SK-N-SH (cell line): ENCODE results near the gene OR2B2. TPM values are rescaled to one million over a fixed set of nuclear protein-coding genes. Genes with fewer than 3 reads are reported as not detected.
"Not testable (repeated sequence)": the region's sequence is repeated elsewhere in the genome, so short reads cannot be mapped to it uniquely, and the experiment has no call there.

Source experiments
- CTCF ChIA-PET: fragments of 300-600, 350-600 bp; formaldehyde crosslinking; extraction: SDS; loops from one replicate; lab custom pipeline; 2021; lab: Yijun Ruan, JAX
- POLR2A ChIA-PET: fragments of 350-600 bp; sonication (Branson Sonifier 250); formaldehyde crosslinking; extraction: SDS; loops from one replicate; lab custom pipeline; 2020; ENCODE audit warnings: antibody characterized with exemption, inconsistent platforms; lab: Yijun Ruan, JAX
- DNase-seq: peaks from one replicate; pipeline ENCODE4 v3.0.0; 2012
- H2AFZ ChIP-seq: fragments of 200-600 bp; sonication (generic); 2 replicates; pipeline ENCODE4 v1.8.1; 2016; ENCODE audit warnings: antibody characterized with exemption, mild to moderate bottlenecking, low read depth
- H3F3A ChIP-seq: fragments of 200-600 bp; sonication (generic); replicated peaks from 2 replicates; pipeline ENCODE3; 2016; ENCODE audit warnings: antibody characterized with exemption, mild to moderate bottlenecking; ENCODE audit not compliant: insufficient read depth
- H3K27ac ChIP-seq, 2 experiments: fragments of 200-500 bp in 1 of 2; fragments of 200-600 bp in 1 of 2; sonication (Bioruptor generic) in 1 of 2; sonication (generic), shearing (Covaris generic) in 1 of 2; 2 replicates each; pipeline versions ENCODE4 v1.5.1 to v1.6.1; 2014 to 2016; ENCODE audit warnings: low read depth in 2 of 2, inconsistent platforms in 1 of 2, low read length in 1 of 2, mild to moderate bottlenecking in 1 of 2, mixed read lengths in 1 of 2
- H3K27me3 ChIP-seq: fragments of 200-600 bp; sonication (generic), shearing (Covaris generic); 2 replicates; pipeline ENCODE4 v1.6.1; 2016; ENCODE audit warnings: mixed run types; ENCODE audit not compliant: insufficient read depth
- H3K36me3 ChIP-seq, 2 experiments: fragments of 200-500 bp in 1 of 2; fragments of 200-600 bp in 1 of 2; sonication (Bioruptor generic) in 1 of 2; sonication (generic) in 1 of 2; replicated peaks in 1 of 2; 2 replicates each; pipeline versions ENCODE3 to v1.5.1; 2014 to 2016; ENCODE audit warnings: low read length in 1 of 2, mild to moderate bottlenecking in 1 of 2; ENCODE audit not compliant: insufficient read depth in 2 of 2, control insufficient read depth in 1 of 2
- H3K4me1 ChIP-seq, 2 experiments: fragments of 200-500 bp in 1 of 2; fragments of 200-600 bp in 1 of 2; sonication (Bioruptor generic) in 1 of 2; sonication (generic), shearing (Covaris generic) in 1 of 2; 2 replicates each; pipeline versions ENCODE4 v1.5.1 to v1.6.1; 2014 to 2016; ENCODE audit warnings: low read depth in 1 of 2, low read length in 1 of 2, mixed run types in 1 of 2; ENCODE audit not compliant: insufficient read depth in 2 of 2, control insufficient read depth in 1 of 2
- H3K4me2 ChIP-seq: fragments of 200-600 bp; sonication (generic), shearing (Covaris generic); 2 replicates; pipeline ENCODE4 v1.6.1; 2017; ENCODE audit warnings: mixed run types
- H3K4me3 ChIP-seq, 2 experiments: fragments of 200-500 bp in 1 of 2; fragments of 200-600 bp in 1 of 2; sonication (Bioruptor generic) in 1 of 2; sonication (generic), shearing (Covaris generic) in 1 of 2; 2 replicates each; pipeline versions ENCODE4 v1.5.1 to v1.8.1; 2014 to 2016; ENCODE audit warnings: low read depth in 2 of 2, inconsistent platforms in 1 of 2, low read length in 1 of 2, mild to moderate bottlenecking in 1 of 2, mixed read lengths in 1 of 2, moderate library complexity in 1 of 2
- H3K79me2 ChIP-seq: fragments of 200-600 bp; sonication (generic); 2 replicates; pipeline ENCODE4 v1.8.1; 2017; ENCODE audit warnings: mild to moderate bottlenecking; ENCODE audit not compliant: insufficient read depth
- H3K9ac ChIP-seq: fragments of 200-600 bp; sonication (generic); 2 replicates; pipeline ENCODE4 v1.6.1; 2017; ENCODE audit warnings: mixed run types
- H3K9me2 ChIP-seq: fragments of 200-600 bp; sonication (generic); 2 replicates; pipeline ENCODE4 v1.6.1; 2017; ENCODE audit warnings: mixed run types
- H3K9me3 ChIP-seq: fragments of 200-600 bp; sonication (generic); 2 replicates; pipeline ENCODE4 v1.6.1; 2017; ENCODE audit warnings: mixed run types, mild to moderate bottlenecking, moderate library complexity
- H4K20me1 ChIP-seq: fragments of 200-600 bp; sonication (generic); 2 replicates; pipeline ENCODE4 v1.6.1; 2017; ENCODE audit warnings: mild to moderate bottlenecking, mixed run types; ENCODE audit not compliant: insufficient read depth
- FOXM1 ChIP-seq: IDR thresholded peaks from 2 replicates; pipeline ENCODE4 v1.4.0; 2012; ENCODE audit warnings: low read depth, mild to moderate bottlenecking
- GATA2 ChIP-seq: sonication (generic); formaldehyde crosslinking; IDR thresholded peaks from 2 replicates; pipeline ENCODE4 v1.5.0; 2020; ENCODE audit warnings: mild to moderate bottlenecking, missing genetic modification reagents
- JUND ChIP-seq: IDR thresholded peaks from 2 replicates; pipeline ENCODE4 v1.4.0; 2012
- MEF2A ChIP-seq: IDR thresholded peaks from 2 replicates; pipeline ENCODE4 v1.4.0; 2012; ENCODE audit warnings: low read depth, borderline replicate concordance
- NFIC ChIP-seq: IDR thresholded peaks from 2 replicates; pipeline ENCODE4 v1.4.0; 2012; ENCODE audit warnings: borderline replicate concordance
- PBX3 ChIP-seq: IDR thresholded peaks from 2 replicates; pipeline ENCODE4; 2012
- RCOR1 ChIP-seq: fragments of 150-350 bp; IDR thresholded peaks from 2 replicates; pipeline ENCODE4 v1.6.1; 2017; ENCODE audit warnings: antibody characterized with exemption, low read length
- REST ChIP-seq: IDR thresholded peaks from 2 replicates; pipeline ENCODE4 v1.6.1; 2012; ENCODE audit warnings: mild to moderate bottlenecking, low read depth, low read length, moderate library complexity
- WGBS: methylation state at CpG from one replicate; pipeline ENCODE4 v1.1.6; 2017; ENCODE audit warnings: low lambda C conversion rate; 5-methylcytosine and 5-hydroxymethylcytosine counted together
- polyA plus RNA-seq, 3 experiments: library from polyadenylated mRNA; depleted of rRNA; stranded (reverse); fragments of >200 nt; gene quantifications; 2 replicates each; pipeline ENCODE4 v1.2.3, GENCODE V29; 2012

Gene OR2B2
- polyA plus RNA-seq, 1 of the 3 experiments (the other 2 are of a cell fraction) = not detected

- H3K9me3 ChIP-seq = no peaks in the 10 kb centered on the region
- no peak for DNase-seq
- H3K9me2 ChIP-seq = no peaks in the 10 kb centered on the region
- ChIA-PET CTCF (interaction anchor here (0.6 kb wide), 1 partner anchor 1292 kb away, joined by 3 read pairs; no protein-coding TSS in a partner anchor), POLR2A (no interaction called here)
- no peaks in the 10 kb centered on the region for H3K4me1 ChIP-seq
- H2AFZ ChIP-seq = no peak overlapping the region
- no peaks in the 10 kb centered on the region for H3K79me2 ChIP-seq
- no peak overlapping the region for H3K9ac ChIP-seq
- 0% methylated on average over 1 of the region's 1 CpG for WGBS
- H4K20me1 ChIP-seq = no peaks in the 10 kb centered on the region
- H3K27ac ChIP-seq = no peak overlapping the region
- no peak overlapping the region for H3K4me2 ChIP-seq
- TF ChIP-seq FOXM1 (no peak), JUND (no peak)
- TF ChIP-seq, all 33 proteins: peak for 0
- Histone ChIP-seq H3F3A (no peaks in the 10 kb centered on the region), H3K27me3 (0 out of 2 replicates have a peak, but pooled peaks cover 5% of the 10 kb centered on the region), H3K36me3 (no peaks in the 10 kb centered on the region), H3K4me3 (no peak overlapping the region)
These were observed 38.8 kb upstream of the OR2B2 start for GRCh38 chr6:27951040-27951439.

GRCh38 chr6:27948237-27948636 lies 36.0 kb upstream of the OR2B2 start:
- CTCF ChIA-PET = no interaction called here
- DNase-seq = no peak
- POLR2A ChIA-PET = no interaction called here
- no peaks in the 10 kb centered on the region for H3K4me1 ChIP-seq
- no peak overlapping the region for H3K4me2 ChIP-seq
- H3K79me2 ChIP-seq = no peaks in the 10 kb centered on the region
- H3K36me3 ChIP-seq = no peaks in the 10 kb centered on the region
- TF ChIP-seq MEF2A = no peak
- TF ChIP-seq NFIC = no peak
- no peak for TF ChIP-seq GATA2
- no peak for TF ChIP-seq PBX3
- no peak overlapping the region for H3K9ac ChIP-seq
- no peaks in the 10 kb centered on the region for H4K20me1 ChIP-seq
- 0 out of 2 replicates have a peak, but pooled peaks cover 5% of the 10 kb centered on the region for H3K27me3 ChIP-seq
- no peak overlapping the region for H2AFZ ChIP-seq
- no peak overlapping the region for H3K27ac ChIP-seq
- no peak overlapping the region for H3K4me3 ChIP-seq
- H3K9me2 ChIP-seq = no peaks in the 10 kb centered on the region
- no peaks in the 10 kb centered on the region for H3F3A ChIP-seq
- no peaks in the 10 kb centered on the region for H3K9me3 ChIP-seq
- WGBS = 2% methylated on average over 1 of the region's 1 CpG

- H3K9me3 ChIP-seq, H3K9me2 ChIP-seq, H4K20me1 ChIP-seq, H3K79me2 ChIP-seq, H3K4me2 ChIP-seq, H3K4me3 ChIP-seq, H3K27me3 ChIP-seq, H3K27ac ChIP-seq, H3K36me3 ChIP-seq, POLR2A ChIA-PET, H3K9ac ChIP-seq, DNase-seq, CTCF ChIA-PET, H3F3A ChIP-seq, H3K4me1 ChIP-seq, H2AFZ ChIP-seq: not testable (repeated sequence)
- 0% methylated on average over 6 of the region's 6 CpGs for WGBS
These were observed 30.9 kb upstream of the OR2B2 start for GRCh38 chr6:27943072-27943471.

- Histone ChIP-seq H3K4me2 (no peak overlapping the region), H2AFZ (no peak overlapping the region), H3K9ac (no peak overlapping the region), H3K79me2 (no peaks in the 10 kb centered on the region), H3K4me3 (no peak overlapping the region), H3K9me2 (no peaks in the 10 kb centered on the region), H3K4me1 (no peaks in the 10 kb centered on the region), H3K36me3 (no peaks in the 10 kb centered on the region), H4K20me1 (no peaks in the 10 kb centered on the region), H3K9me3 (no peaks in the 10 kb centered on the region)
- WGBS = 5% methylated on average over 1 of the region's 1 CpG
- ChIA-PET CTCF (no interaction called here), POLR2A (no interaction called here)
- TF ChIP-seq RCOR1 (no peak), REST (peak; percentile 70)
- TF ChIP-seq, all 33 proteins: peak for 1
- H3F3A ChIP-seq = no peaks in the 10 kb centered on the region
- H3K27me3 ChIP-seq = no peaks in the 10 kb centered on the region; the same call in 1 of the 2 replicates
- no peak for DNase-seq
- no peak overlapping the region for H3K27ac ChIP-seq
These were observed 28.6 kb upstream of the OR2B2 start for GRCh38 chr6:27940766-27941165.
